Activated naive CD4-positive, alpha-beta T cell (primary cell): Measurements from ENCODE around the gene TSPAN33.
A peak's percentile ranks its signal among the peaks of the same experiment; 100 is the strongest.

Source experiments
- DNase-seq, 4 experiments: peaks; one replicate each; lab custom pipeline; 2025; lab: John Stamatoyannopoulos, UW

TSPAN33 gene

DNA sequence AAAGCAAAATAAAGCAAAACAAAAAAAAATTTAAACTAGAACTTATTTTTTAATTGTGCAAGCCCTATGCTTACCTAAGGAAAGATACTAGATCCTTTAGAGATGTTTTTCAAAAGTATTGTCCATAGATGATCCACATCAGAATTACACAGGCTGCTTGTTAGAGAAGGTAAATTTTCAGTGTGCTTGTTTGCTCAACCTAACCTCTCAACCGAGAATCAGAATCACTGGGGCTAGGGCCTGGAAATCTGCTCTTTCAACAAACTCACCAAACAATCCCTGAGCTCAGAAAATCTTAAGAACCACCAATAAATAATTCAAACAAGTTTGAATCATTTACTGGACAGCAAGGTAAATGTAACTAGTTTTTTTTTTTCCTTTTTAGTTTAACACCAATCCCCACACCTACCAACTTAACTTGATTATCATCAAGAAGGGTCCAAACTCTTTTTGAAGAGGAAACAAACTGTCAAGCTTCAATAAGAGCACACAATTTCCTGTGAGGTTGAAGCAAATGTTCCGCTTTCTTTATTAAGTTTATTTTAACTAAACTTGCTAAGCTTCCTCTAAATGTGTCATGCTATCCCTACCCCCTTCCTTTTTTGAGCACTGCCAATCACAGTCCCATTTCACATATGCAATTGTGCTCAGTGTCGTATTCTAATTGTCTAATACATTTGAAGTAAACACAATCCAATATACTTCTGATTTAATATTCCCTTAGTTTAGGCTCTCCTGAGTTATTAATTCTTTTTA is 7.4 kb upstream of the TSPAN33 start:
- DNase-seq = no peak

DNA sequence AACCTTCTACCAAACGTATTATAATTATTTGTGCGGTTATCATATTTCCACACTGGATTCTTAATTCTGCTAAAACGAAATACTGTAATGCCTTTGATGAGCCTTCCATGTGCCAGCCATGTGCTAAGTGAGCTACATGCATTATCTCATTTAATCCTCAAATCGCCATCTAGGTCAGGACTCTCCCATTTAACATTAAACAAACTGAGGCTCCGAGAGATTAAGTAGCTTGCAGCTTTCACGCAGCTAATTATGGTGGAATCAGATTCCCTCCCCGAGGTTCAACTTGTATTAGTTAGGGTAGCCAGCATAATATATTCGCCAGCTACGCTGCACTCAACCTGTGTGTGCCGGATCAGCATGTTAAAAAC is 798 bp upstream of the TSPAN33 start:
- DNase-seq = no peak

DNA sequence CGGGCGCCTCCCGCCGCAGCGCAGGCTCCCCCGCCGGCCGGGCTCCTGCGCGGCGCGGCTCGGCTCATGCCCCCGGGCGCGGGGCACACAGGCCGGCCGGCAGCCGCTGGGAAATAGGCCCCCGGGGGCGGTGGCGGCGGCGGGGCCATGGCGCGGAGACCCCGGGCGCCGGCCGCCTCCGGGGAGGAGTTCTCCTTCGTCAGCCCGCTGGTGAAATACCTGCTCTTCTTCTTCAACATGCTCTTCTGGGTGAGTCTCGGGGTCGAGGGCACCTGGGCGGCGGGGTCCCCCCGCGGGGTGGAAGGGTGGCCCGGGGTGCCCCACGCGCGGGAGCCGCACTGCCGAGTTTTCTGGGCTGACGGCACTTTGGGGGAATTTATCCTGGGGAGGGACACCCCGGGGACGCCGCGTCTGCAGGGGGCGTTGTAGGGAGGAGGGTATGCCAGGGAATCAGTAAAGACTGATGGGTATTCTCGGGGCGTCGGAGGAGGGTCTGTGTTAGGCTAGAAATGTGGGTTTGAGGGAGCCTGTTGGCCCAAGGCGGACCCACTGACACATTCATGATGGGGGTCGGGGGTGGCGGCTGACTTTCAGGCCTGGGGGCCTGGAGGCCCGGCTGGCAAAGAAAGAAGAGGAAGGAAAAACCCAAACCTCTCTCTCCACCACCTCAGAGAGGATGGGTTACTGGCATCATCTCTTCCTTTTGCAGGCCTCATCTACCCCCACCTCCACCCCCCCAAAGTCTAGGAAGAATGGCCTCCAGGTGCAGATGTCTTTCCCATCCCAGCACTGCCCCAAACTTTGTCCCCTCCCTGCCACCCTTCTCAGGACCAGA is 544 bp downstream of the TSPAN33 start:
- peak in 1 of 4 experiments; percentile 26 for DNase-seq

DNA sequence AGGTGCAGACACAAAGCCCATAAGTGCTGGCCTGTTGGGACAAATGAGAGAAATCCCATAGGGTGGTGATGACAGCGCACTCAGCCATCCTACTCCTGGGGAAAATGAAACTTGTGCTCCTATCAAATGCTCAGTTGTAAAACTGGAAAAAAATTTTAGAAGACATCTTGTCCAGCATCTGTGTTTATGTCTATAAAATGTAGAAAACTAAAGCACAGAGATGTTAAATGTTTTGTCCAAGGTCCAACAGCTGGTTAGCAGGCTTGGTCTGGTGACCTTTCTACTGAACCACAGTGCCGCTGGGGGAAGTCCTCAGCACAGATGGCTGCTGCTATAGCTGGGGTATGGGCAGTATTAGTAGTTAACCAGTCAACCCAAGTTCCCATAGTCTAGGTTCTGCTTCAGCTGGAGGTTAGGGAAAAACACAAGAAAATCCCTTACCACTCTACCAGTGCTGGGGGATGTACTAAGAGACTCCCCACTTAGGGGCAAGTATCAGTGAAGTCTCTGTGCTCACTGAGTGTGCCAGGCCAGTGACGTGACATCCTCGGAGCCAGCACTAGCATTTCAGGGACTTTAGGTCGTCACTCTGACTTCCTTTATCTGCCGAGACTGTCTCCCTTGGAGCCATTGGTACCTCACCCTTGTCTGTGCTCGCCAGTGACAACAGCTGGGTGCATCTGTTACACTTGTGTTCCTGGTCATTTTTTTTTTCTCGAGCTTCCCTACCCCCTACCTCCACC is 1.9 kb downstream of the TSPAN33 start:
- no peak for DNase-seq

DNA sequence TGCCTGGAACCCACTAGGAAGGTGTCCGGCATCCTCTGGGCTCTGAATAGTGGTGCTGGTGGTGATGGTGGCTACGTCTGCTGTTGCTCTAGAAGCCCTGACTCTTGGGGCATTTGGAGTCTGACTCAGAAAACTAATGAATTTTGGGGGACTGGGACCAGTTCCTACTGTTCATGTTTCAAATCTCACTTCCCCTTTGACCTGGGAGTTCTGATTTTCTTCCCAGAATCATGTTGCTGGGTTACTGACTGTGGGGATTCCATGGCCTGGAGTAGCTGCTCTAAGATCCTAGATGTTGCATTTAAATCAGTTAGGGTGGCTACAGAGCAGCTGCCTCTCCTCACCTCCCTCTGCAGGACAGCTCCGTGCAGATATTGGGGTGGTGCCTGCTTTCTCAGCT is 3.2 kb downstream of the TSPAN33 start:
- no peak for DNase-seq

DNA sequence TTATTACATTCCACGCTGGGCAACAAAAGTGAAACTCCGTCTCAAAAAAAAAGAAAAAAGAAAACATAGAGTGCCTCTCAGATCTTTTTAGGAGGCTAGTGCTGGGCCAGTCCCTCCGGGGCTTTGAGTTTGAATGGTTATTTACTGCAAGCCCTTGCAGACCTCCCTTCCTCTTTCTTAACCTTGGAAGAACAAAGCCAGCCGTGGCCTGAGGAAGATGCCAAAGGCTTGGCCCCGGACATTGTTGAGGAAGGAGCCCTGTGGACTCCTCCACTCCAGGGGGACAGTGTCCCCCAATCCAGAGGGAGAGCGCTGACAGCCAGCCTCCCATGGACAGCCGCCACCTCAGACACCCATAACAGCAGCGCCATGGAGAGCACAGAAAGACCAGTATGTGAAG is 5.0 kb downstream of the TSPAN33 start:
- DNase-seq = no peak

DNA sequence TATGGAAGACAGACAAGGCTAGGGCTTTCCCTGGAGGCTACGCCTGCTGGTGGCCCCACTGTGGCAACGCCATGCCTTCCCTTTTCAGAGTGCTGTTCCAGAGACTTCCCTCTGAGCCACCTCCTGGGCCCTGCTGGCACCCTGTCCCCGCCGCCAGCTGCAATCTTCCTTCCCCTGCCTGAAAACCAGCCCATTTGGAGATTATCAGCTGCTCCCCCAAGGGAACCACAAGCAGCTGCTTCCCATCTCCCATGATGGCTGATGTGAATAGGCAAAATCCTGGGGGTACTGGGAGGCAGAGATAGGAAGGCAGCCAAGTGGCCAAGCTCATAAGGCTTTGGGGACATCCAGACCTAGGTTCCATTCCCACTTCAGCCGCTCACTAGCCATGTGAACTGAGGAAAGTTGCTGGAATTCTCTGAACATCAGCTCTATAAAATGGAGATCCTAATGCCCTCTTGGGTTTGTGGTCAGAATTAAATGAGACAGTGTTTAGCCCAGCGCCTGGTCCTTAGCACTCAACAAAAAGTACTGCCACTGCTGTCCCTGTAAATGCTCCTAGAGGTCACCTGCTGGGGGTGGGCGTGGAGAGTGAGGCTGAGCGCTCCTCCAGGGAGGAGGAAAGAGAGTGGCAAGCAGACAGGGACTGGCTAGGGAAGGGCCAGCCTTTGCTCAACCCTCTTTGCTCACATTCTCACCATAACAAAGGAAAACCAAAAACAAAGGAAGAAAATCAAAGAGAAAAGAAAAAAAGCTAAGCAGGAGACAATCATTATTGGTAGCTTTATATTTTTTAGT is 5.9 kb downstream of the TSPAN33 start:
- DNase-seq = no peak

DNA sequence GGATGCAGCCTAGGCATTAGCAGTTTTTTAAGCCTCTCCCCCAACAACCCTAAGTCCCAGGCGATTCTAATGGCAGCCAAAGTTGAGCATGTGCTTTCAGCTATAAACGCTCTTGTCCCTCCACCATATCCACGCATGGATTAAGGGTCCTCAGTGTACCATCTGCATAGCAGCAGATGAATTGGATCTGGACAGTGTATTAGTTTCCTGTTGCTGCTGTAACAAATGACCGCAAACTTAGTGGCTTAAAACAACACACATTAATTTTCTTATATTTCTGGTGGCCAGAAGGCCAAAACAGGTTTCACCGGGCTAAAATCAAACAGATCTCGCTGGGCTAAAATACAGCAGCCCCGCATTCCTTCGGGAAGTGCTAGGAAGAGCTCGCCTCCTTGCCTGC is 13.1 kb downstream of the TSPAN33 start:
- no peak for DNase-seq

DNA sequence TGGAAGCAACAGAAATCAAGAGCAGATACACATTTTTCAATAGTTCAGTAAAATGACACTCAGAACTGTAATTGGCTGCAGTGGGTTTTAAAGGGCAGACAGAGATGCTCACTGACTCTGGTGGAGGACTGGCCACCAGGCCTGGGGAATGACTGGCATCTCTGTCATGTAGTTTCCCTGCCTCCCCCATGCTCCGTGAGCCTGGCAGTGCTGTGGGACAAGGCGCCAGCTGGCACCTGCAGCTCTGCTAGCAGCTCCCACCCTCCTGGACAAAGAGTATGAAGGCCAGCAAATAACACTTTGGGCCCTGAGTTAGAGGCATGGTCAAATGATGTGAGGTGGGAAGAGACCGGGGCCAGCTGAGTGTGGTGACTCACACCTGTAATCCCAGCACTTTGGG is 15.0 kb downstream of the TSPAN33 start:
- no peak for DNase-seq

DNA sequence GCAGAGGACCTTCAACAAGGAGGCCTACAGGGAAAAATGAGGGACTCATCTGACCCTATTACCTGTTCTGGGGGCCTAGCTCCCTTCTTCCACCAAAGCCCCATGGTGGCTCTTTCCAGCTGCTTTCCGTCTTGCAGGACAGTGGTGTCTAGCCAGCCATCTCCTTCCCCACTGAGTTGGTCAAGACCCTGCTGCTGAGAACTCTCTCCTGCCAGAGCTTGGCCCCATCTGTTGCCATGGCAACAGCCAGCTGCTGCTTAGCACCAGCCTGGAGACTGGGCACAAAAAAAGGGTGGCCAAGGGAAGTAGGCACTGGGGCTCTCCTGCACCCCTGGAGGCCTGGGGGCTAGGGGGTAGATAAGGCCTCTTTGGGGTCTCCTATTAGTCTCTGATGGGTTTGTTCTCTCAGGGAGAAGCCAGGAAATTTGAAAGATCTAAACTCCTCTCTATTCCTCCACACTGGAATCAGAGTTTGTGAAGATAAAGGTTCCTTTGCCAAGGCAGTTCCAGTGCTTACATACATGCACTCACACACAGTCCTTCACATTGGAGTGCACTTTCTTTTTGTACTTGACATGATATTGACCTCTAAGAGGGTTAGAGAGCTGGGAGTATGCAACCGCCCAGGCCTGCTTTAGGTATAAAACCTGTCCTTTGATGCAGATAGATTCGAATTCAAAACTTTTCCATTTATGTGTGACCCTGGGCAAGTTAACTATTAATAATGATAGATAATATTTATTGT is 15.8 kb downstream of the TSPAN33 start:
- no peak for DNase-seq

DNA sequence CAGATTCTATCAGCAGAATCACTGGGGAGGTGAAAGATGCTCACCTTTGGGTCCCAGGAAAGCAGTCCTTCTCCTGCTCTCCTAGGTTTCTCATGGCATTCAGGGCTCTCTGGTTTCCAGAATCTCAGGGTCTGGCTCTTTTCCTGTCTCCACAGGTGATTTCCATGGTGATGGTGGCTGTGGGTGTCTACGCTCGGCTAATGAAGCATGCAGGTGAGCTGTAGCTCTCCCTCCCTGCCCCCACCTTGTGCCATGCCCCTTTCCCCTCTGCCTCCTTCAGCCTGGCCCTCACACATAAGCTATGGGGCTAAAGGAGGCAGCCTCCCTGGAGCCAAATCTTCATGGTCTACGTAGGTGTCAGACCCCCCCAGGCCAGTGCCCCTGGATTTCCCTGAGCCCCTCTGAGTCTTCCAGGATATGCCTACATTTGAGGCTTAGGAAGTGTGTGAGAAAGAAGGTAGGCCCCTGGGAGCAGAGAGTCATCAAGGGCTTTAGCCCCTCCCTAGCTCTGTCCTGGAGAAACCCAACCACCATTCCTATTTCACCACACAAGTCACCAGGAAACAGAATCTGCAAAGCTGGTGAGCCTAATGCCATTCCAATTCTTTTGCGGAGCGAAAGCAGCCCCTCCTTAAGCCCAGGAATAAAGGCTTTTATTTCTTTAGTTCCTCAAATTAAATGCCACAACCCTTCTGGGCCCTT is 17.2 kb downstream of the TSPAN33 start:
- DNase-seq = no peak

DNA sequence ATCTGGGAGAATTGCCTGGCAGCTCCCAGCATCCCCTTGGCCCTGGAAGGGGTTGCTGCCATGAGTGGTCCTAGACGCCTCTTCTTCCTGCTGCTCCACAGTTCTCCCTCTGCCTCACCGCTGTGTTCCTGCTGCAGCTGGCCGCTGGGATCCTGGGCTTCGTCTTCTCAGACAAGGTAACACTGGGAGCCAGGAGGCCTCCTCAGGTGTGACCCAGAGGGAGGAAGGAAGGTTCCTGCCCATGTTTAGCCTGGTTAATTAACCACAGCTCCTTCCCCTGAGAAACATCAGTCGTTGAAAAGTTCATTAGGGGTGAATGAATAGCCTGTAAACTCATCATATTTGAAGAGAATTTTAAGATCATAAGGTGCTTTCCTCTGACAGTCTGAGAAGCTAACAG is 18.2 kb downstream of the TSPAN33 start:
- DNase-seq = no peak

DNA sequence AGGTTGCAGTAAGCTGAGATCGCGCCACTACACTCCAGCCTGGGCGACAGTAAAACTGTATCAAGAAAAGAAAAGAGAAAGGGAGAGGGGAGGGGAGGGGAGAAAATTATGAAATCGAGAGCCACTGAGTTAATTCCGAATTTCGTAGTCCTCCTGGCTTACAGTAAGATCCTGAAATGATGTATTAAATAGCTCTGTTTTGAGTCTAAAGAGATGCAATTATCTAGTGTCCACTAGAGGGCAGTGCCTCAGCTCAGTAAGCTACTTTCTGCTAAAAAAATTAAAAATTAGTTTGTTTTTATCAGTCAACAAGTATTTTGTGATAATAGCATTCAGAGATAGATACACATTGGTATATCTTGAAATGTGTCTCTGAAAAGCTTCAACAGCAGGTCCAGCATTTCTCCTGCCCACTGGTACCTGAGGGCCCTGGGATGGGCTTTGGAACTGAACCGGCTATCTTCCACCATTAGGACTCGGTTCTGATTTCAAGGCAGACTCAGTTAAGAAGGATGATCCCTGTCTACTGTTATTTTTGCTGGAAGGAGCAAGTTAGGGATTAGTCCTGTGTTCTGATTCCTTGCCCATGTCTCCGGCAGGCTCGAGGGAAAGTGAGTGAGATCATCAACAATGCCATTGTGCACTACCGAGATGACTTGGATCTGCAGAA is 19.5 kb downstream of the TSPAN33 start:
- no peak for DNase-seq

DNA sequence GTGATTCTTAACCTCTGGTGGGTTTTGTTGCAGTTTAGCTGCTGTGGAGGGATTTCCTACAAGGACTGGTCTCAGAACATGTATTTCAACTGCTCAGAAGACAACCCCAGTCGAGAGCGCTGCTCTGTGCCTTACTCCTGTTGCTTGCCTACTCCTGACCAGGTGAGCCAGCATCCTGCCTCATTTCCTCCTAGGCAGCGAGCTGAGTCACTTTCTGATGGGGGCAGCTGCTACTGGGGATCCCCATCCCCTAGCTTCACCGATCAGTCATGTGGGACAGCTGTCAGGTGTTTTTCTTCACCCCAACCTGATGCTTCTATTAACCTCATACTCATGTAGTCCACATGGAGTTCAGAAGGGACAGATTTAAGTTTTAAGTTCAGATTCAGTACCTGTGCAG is 22.2 kb downstream of the TSPAN33 start:
- DNase-seq = no peak

DNA sequence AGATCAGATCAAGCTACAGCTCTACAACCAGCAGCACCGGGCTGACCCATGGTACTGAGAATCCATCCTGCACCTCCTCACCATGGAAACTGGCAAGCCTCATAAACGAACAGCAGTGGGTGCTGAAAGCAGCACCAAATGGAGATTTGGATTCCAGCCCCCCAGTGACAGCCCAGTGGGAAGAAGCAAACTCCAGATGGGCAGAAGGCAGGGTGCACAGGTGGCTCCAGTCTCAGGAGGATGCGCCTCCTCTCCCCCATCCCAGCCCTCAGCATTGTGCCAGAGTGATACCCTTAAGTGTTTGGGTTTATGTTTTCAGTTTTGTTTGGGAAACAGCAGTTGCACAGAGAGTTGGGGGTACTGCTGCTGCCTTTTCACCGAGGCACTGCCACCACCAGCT is 23.3 kb downstream of the TSPAN33 start:
- DNase-seq = no peak

DNA sequence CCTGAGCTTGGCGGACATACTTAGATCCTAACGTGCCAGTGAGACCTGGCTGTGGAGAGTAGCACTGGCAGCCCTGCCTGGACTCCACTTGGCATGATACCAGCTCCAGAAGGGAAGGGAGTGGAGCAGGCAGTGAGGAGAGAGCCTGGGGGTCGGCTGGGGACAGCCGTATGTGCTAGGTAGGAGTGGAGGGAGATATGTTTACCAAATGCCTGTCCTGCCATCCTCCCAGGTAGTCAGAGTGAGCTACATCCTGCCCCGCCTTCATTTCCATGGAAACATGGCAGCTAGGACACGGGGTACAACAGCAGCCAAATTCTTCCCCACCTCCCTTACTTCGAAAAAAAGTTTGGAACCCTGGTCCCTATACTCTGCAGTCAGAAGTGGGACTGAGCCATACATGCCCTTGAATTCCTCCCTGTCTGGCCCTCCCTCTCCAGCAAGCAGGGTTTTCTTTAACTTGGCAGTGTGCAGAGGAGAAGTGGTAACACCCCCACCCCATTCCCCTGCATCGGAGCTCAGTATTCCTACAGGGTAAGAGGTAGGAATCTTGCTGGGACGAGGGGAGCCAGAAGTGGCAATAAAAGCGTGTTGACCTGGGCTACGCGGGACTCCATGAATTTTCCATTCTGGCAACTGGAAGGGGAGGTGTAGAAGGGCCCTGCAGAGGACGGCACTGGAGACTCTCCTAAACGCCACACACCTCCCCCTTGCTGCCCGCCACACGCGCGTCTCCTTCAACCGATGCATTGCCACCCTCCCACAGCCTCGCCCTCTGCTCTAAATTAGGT is 23.9 kb downstream of the TSPAN33 start:
- DNase-seq = no peak

DNA sequence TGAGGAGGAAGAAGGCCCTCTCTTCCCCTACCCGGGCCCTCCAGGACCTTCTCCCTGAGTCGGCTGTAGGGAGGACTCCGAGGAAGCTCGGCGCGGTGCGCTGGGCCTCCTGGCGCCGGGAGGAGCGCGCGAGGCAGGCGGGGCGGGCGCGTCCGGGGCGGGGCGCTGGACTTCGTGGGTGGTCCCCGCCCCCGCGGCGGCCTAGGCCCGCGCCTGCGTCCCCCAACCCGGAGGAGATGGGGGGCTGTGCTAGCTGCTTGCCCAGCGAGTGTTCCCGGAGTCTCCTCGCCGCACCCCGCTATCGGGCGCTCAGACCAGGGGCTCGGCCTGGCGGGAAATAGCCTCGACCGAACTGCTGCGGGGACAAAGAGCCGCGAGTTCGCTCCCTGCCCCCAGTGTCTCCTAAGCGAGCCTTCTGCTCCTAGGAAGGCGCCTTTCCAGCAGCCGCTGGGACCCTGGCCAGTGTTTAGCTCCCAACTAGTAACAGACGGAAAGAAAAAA is 24.7 kb downstream of the TSPAN33 start:
- DNase-seq = peak in 1 of 4 experiments; percentile 32

DNA sequence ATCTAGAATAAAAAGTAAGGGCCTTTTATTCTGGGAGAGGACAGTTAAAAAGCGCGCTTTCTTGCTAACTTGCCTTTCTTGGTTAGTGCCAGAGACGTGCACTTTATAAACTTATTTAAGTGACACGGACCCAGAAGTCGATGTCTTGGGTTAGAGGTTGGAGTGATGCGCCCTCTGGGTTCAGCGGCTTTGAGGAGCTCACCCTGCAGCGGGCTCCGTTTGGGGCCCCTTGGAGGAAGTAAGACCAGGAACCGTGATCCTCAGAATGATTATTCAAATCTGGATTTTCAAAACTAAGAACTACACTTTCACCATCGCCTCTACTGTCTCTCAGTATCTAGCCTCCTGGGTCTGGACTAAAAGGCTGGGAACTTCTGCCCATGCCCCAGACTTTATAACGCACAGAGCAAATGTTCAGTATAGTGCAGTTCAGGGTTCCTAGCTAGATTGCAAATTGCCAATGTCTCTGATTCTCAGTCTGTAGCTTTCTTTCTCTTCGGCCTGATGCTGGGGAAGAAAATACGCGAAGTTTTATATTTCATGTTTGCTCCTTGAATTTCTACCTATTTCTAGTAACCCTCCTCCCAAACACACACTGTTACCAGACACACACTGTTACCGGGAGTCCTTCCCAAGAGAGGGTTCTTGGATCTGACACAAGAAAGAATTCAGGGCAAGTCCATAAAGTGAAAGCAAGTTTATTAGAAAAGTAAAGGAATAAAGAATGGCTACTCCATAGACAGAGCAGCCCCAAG is 25.4 kb downstream of the TSPAN33 start:
- DNase-seq = peak in 1 of 4 experiments; percentile 2
